ENCODE measurements around the gene LRRC3B.
"Not testable (repeated sequence)": the region's sequence is repeated elsewhere in the genome, so short reads cannot be mapped to it uniquely, and the experiment has no call there.

Gene LRRC3B

GRCh38 chr3:26591926-26592325 lies 30.6 kb upstream of the LRRC3B start:
- no peak for DNase-seq (ENCODE audit: low read depth, low spot score)

GRCh38 chr3:26592451-26592850 lies 30.1 kb upstream of the LRRC3B start:
- Histone ChIP-seq H3K4me3 (ENCODE audit: insufficient read length, low read depth) (no peak overlapping the region), H3K36me3 (ENCODE audit: insufficient read depth, insufficient read length, low read length) (no peaks in the 10 kb centered on the region), H3K9me3 (ENCODE audit: insufficient read depth, low read length) (no peaks in the 10 kb centered on the region), H3K9ac (ENCODE audit: insufficient read length, low read depth) (no peak overlapping the region), H3K4me1 (ENCODE audit: insufficient read depth, insufficient read length) (no peaks in the 10 kb centered on the region), H3K27me3 (ENCODE audit: insufficient read depth, insufficient read length) (no peaks in the 10 kb centered on the region)
- DNase-seq (ENCODE audit: low read depth, low spot score), result no peak
- no peak for TF ChIP-seq SUZ12 (IDR thresholded peaks at IDR 0.05; ENCODE audit: extremely low read depth, insufficient read depth, insufficient read length)

More at GRCh38 chr3:26591926-26592325, 30.6 kb upstream of the LRRC3B start:
- Histone ChIP-seq H3K4me1 (ENCODE audit: insufficient read depth, insufficient read length) (no peaks in the 10 kb centered on the region), H3K27me3 (ENCODE audit: insufficient read depth, insufficient read length) (no peaks in the 10 kb centered on the region), H3K4me3 (ENCODE audit: insufficient read length, low read depth) (no peak overlapping the region), H3K9me3 (ENCODE audit: insufficient read depth, low read length) (no peaks in the 10 kb centered on the region), H3K36me3 (ENCODE audit: insufficient read depth, insufficient read length, low read length) (no peaks in the 10 kb centered on the region), H3K9ac (ENCODE audit: insufficient read length, low read depth) (no peak overlapping the region)
- TF ChIP-seq YY1 (IDR thresholded peaks at IDR 0.05; ENCODE audit: insufficient read depth, insufficient read length) (no peak), SUZ12 (IDR thresholded peaks at IDR 0.05; ENCODE audit: extremely low read depth, insufficient read depth, insufficient read length) (no peak)

GRCh38 chr3:26596335-26596734 lies 26.2 kb upstream of the LRRC3B start:
- Histone ChIP-seq H3K9me3 (ENCODE audit: insufficient read depth, low read length) (no peaks in the 10 kb centered on the region), H3K27me3 (ENCODE audit: insufficient read depth, insufficient read length) (no peaks in the 10 kb centered on the region), H3K4me1 (ENCODE audit: insufficient read depth, insufficient read length) (no peaks in the 10 kb centered on the region), H3K4me3 (ENCODE audit: insufficient read length, low read depth) (no peak overlapping the region), H3K9ac (ENCODE audit: insufficient read length, low read depth) (no peak overlapping the region), H3K36me3 (ENCODE audit: insufficient read depth, insufficient read length, low read length) (no peaks in the 10 kb centered on the region)
- no peak for DNase-seq (ENCODE audit: low read depth, low spot score)
- TF ChIP-seq ZNF274 (IDR thresholded peaks at IDR 0.05; ENCODE audit: low read depth, low read length) (no peak), SUZ12 (IDR thresholded peaks at IDR 0.05; ENCODE audit: extremely low read depth, insufficient read depth, insufficient read length) (no peak), YY1 (IDR thresholded peaks at IDR 0.05; ENCODE audit: insufficient read depth, insufficient read length) (no peak)

- not testable (repeated sequence) for H3K27me3 ChIP-seq (ENCODE audit: insufficient read depth, insufficient read length); H3K9ac ChIP-seq (ENCODE audit: insufficient read length, low read depth); H3K4me3 ChIP-seq (ENCODE audit: insufficient read length, low read depth); H3K4me1 ChIP-seq (ENCODE audit: insufficient read depth, insufficient read length); DNase-seq (ENCODE audit: low read depth, low spot score); H3K36me3 ChIP-seq (ENCODE audit: insufficient read depth, insufficient read length, low read length)
- peaks cover 15% of the 10 kb centered on the region; the same call in 1 of the 2 replicates for H3K9me3 ChIP-seq (ENCODE audit: insufficient read depth, low read length)
These were observed 19.3 kb upstream of the LRRC3B start for GRCh38 chr3:26603311-26603710.

- not testable (repeated sequence) for H3K27me3 ChIP-seq (ENCODE audit: insufficient read depth, insufficient read length)
These were observed 18.8 kb upstream of the LRRC3B start for GRCh38 chr3:26603771-26604170.

GRCh38 chr3:26614006-26614685 lies 8.4 kb upstream of the LRRC3B start:
- Histone ChIP-seq H3K9ac (ENCODE audit: insufficient read length, low read depth) (no peak overlapping the region), H3K36me3 (ENCODE audit: insufficient read depth, insufficient read length, low read length) (no peaks in the 10 kb centered on the region), H3K4me3 (ENCODE audit: insufficient read length, low read depth) (no peak overlapping the region), H3K9me3 (ENCODE audit: insufficient read depth, low read length) (no peaks in the 10 kb centered on the region), H3K27me3 (ENCODE audit: insufficient read depth, insufficient read length) (no peaks in the 10 kb centered on the region), H3K4me1 (ENCODE audit: insufficient read depth, insufficient read length) (no peaks in the 10 kb centered on the region)
- no peak for DNase-seq (ENCODE audit: low read depth, low spot score)
- no peak for TF ChIP-seq ZNF274 (IDR thresholded peaks at IDR 0.05; ENCODE audit: low read depth, low read length)
- no peak for TF ChIP-seq YY1 (IDR thresholded peaks at IDR 0.05; ENCODE audit: insufficient read depth, insufficient read length)
- no peak for TF ChIP-seq SUZ12 (IDR thresholded peaks at IDR 0.05; ENCODE audit: extremely low read depth, insufficient read depth, insufficient read length)

More at GRCh38 chr3:26603771-26604170, 18.8 kb upstream of the LRRC3B start:
- peaks cover 15% of the 10 kb centered on the region; the same call in 1 of the 2 replicates for H3K9me3 ChIP-seq (ENCODE audit: insufficient read depth, low read length)
- H3K9ac ChIP-seq (ENCODE audit: insufficient read length, low read depth); H3K4me3 ChIP-seq (ENCODE audit: insufficient read length, low read depth); H3K36me3 ChIP-seq (ENCODE audit: insufficient read depth, insufficient read length, low read length); DNase-seq (ENCODE audit: low read depth, low spot score); H3K4me1 ChIP-seq (ENCODE audit: insufficient read depth, insufficient read length): not testable (repeated sequence)

- peaks cover 61% of the 10 kb centered on the region for H3K27me3 ChIP-seq (ENCODE audit: insufficient read depth, insufficient read length)
- TF ChIP-seq YY1 (IDR thresholded peaks at IDR 0.05; ENCODE audit: insufficient read depth, insufficient read length), result no peak
- no peak for TF ChIP-seq ZNF274 (IDR thresholded peaks at IDR 0.05; ENCODE audit: low read depth, low read length)
- TF ChIP-seq SUZ12 (IDR thresholded peaks at IDR 0.05; ENCODE audit: extremely low read depth, insufficient read depth, insufficient read length), result no peak
- DNase-seq (ENCODE audit: low read depth, low spot score), result no peak
- H3K4me3 ChIP-seq (ENCODE audit: insufficient read length, low read depth), result no peak overlapping the region
- H3K9ac ChIP-seq (ENCODE audit: insufficient read length, low read depth), result no peak overlapping the region
- peaks cover 7% of the 10 kb centered on the region for H3K4me1 ChIP-seq (ENCODE audit: insufficient read depth, insufficient read length)
- no peaks in the 10 kb centered on the region for H3K9me3 ChIP-seq (ENCODE audit: insufficient read depth, low read length)
- H3K36me3 ChIP-seq (ENCODE audit: insufficient read depth, insufficient read length, low read length), result no peaks in the 10 kb centered on the region
These were observed 1.4 kb upstream of the LRRC3B start for GRCh38 chr3:26621176-26621575.

Data from NT2/D1 (cell line).